Small intestine (tissue), 7 donors: ENCODE results near the gene CLEC1A. TPM values are rescaled to one million over a fixed set of nuclear protein-coding genes. Genes with fewer than 3 reads are reported as not detected.

Experiments
- DNase-seq, 2 donors: peaks; one replicate each; pipeline versions ENCODE4 v3.0.0 to v3.0.0-alpha.2; 2013
- FAIRE-seq: peaks from 2 replicates; lab custom pipeline; 2012; peaks lifted over from hg19 to GRCh38; lab: Jason Lieb, UNC
- H3K27ac ChIP-seq, 3 donors: one replicate each; pipeline ENCODE4 v1.5.1; 2013; ENCODE audit warnings: low read length in 2 of 3, mild to moderate bottlenecking in 2 of 3, control low read depth in 1 of 3, inconsistent platforms in 1 of 3, low read depth in 1 of 3, moderate library complexity in 1 of 3
- H3K27me3 ChIP-seq, 3 donors: one replicate each; pipeline ENCODE4 v1.6.1; 2013; ENCODE audit warnings: low read length in 3 of 3, inconsistent platforms in 1 of 3; ENCODE audit not compliant: control insufficient read depth in 3 of 3, insufficient read depth in 3 of 3
- H3K36me3 ChIP-seq, 3 donors: one replicate each; pipeline ENCODE4 v1.6.1; 2013; ENCODE audit warnings: low read length in 3 of 3, inconsistent platforms in 1 of 3, low read depth in 1 of 3, mild to moderate bottlenecking in 1 of 3, moderate library complexity in 1 of 3; ENCODE audit not compliant: control insufficient read depth in 3 of 3, insufficient read depth in 2 of 3
- H3K4me1 ChIP-seq, 3 donors: one replicate each; pipeline ENCODE4 v1.6.1; 2013; ENCODE audit warnings: low read length in 2 of 3, inconsistent platforms in 1 of 3, low read depth in 1 of 3, mild to moderate bottlenecking in 1 of 3, moderate library complexity in 1 of 3; ENCODE audit not compliant: control insufficient read depth in 3 of 3, insufficient read depth in 2 of 3
- H3K4me3 ChIP-seq, 3 donors: one replicate each; pipeline ENCODE4 v1.5.1; 2013; ENCODE audit warnings: low read length in 3 of 3, control low read depth in 1 of 3, inconsistent platforms in 1 of 3, low read depth in 1 of 3, mild to moderate bottlenecking in 1 of 3, moderate library complexity in 1 of 3
- H3K9me3 ChIP-seq, 2 donors: one replicate each; pipeline ENCODE4 v1.6.1; 2013; ENCODE audit warnings: low read depth in 1 of 2, low read length in 1 of 2; ENCODE audit not compliant: control insufficient read depth in 2 of 2, insufficient read depth in 1 of 2
- WGBS, 3 donors: extraction: QIAGEN DNeasy Blood & Tissue Kit; methylation state at CpG; one replicate each; pipeline ENCODE4 v1.1.7; 2013; 5-methylcytosine and 5-hydroxymethylcytosine counted together
- polyA plus RNA-seq, 4 donors: library from polyadenylated mRNA; stranded (reverse) in 3 of 4; unstranded in 1 of 4; fragments of 200-250 nt in 3 of 4; fragments of 120-200 nt in 1 of 4; gene quantifications; one replicate each; pipeline versions ENCODE4 v1.2.1 to v1.2.3, GENCODE V29; 2013
- donor health status: healthy with polysubstance abuse.
- donor health status: control.
- donor health status: control.
- donor health status: Bipolar disorder and iron deficiency.
- donor health status: healthy.

The CLEC1A gene
- polyA plus RNA-seq, 4 donors: 1.6 to 4.9 TPM; not detected in 2

DNA sequence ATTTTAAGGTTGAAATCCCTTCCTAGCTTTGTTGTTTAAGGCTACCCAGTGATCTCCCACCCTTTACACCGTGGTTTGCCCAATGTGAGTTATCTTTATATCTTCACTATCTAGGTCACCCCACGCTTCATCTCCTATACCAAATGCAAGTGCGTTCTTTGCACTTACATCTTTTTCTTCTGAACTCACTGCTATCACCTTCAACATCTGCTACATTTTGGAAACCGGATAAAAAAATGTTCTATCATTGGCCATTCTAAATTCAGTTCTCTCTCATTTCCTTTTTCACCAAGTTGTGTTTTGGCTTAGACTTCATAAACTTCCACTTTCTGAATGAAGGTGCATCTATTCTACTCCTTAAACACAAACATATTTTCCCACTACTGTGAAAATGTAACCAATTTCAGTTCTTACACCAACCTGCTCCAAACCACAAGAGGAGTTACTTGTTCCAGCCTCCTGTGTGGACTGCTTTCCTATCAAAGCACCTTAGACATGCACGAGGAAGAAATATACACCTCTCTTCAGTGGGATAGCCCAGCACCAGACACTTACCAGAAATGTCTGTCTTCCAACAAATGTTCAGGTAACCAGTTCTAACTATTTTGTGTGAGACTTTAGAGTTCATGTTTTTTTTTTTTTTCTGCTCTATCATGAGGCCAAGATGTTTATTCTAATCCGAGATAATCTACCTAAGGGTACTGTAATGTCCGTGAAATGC lies 46.4 kb downstream of the CLEC1A start:
- Histone ChIP-seq H3K4me1 (no peaks in the 10 kb centered on the region), H3K9me3 (no peaks in the 10 kb centered on the region), H3K27me3 (no peaks in the 10 kb centered on the region), H3K4me3 (no peak overlapping the region), H3K27ac (no peak overlapping the region), H3K36me3 (no peaks in the 10 kb centered on the region)
- WGBS, 3 donors: 69 to 76% (median 69%) methylated on average over 7 of the region's 7 CpGs
- FAIRE-seq (no peak), DNase-seq (no peak)

GRCh38 chr12:10048526-10048925 lies 50.3 kb downstream of the CLEC1A start:
- WGBS, 3 donors: 68 to 75% (median 74%) methylated on average over 3 of the region's 3 CpGs
- Histone ChIP-seq H3K4me3 (no peak overlapping the region), H3K36me3 (no peaks in the 10 kb centered on the region), H3K9me3 (no peaks in the 10 kb centered on the region), H3K27ac (no peak overlapping the region), H3K4me1 (no peaks in the 10 kb centered on the region), H3K27me3 (no peaks in the 10 kb centered on the region)
- DNase-seq (no peak), FAIRE-seq (no peak)

DNA sequence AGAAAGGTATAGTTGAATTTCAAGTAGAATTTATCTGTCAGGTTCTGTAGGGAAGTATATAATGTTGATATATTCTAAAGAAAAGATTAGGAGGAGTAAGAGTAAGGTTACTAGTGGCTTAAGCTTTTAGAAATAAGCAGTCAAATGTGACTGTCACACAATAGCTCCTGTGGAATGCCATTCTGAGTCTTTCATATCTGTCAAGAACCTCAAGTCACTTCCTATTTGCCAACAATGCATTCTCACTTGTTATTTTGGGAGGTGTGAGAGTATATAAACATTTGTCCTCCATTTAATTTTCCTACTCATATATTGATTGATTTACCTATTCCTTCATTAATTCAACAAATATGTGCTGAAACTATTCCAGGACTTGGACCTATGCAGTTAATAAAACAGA lies 56.6 kb downstream of the CLEC1A start:
- Histone ChIP-seq H3K36me3 (no peaks in the 10 kb centered on the region), H3K27me3 (no peaks in the 10 kb centered on the region), H3K4me1 (no peaks in the 10 kb centered on the region), H3K27ac (no peak overlapping the region), H3K9me3 (no peaks in the 10 kb centered on the region), H3K4me3 (no peak overlapping the region)
- FAIRE-seq (no peak), DNase-seq (no peak)

GRCh38 chr12:10033783-10034545 lies 64.8 kb downstream of the CLEC1A start:
- peak in 1 of 2 donors; percentile 5 for DNase-seq

GRCh38 chr12:10031771-10032175 lies 67.0 kb downstream of the CLEC1A start:
- WGBS, 3 donors: 60 to 84% (median 83%) methylated on average over 5 of the region's 5 CpGs
- H3K36me3 ChIP-seq: no peaks in the 10 kb centered on the region
- DNase-seq: no peak
- no peaks in the 10 kb centered on the region for H3K9me3 ChIP-seq
- H3K4me3 ChIP-seq: no peak overlapping the region
- no peak for FAIRE-seq
- no peaks in the 10 kb centered on the region for H3K27me3 ChIP-seq
- no peaks in the 10 kb centered on the region for H3K4me1 ChIP-seq
- H3K27ac ChIP-seq: no peak overlapping the region

More at GRCh38 chr12:10033783-10034545, 64.8 kb downstream of the CLEC1A start:
- H3K4me1 ChIP-seq: no peaks in the 10 kb centered on the region
- H3K9me3 ChIP-seq: no peaks in the 10 kb centered on the region
- H3K27ac ChIP-seq: no peak overlapping the region
- no peaks in the 10 kb centered on the region for H3K27me3 ChIP-seq
- peak; percentile 19 for FAIRE-seq
- H3K36me3 ChIP-seq: no peaks in the 10 kb centered on the region
- H3K4me3 ChIP-seq: no peak overlapping the region
- WGBS, 3 donors: 63 to 75% (median 72%) methylated on average over 1 of the region's 1 CpG

DNA sequence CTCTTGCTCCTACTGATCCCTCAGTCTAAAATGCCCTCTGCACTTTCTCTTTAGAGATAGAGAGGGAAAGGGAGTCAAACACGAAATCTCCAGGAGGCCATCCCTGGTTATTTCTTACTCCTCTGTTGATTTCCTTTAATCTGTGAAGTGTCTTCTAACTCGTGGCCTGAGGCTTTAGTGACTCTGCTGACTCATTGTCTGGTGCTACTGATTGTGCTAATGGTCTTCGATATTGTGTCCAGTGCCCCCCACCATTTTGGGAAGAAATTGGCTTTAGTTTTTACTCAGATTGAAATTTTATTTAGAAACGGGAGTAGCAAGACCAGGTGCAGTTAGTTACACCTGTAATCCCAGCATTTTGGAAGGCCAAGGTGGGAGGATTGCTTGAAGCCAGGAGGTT lies 67.5 kb downstream of the CLEC1A start:
- H3K9me3 ChIP-seq: no peaks in the 10 kb centered on the region
- peak overlapping the region in 1 of 3 donors; percentile 37 for H3K27ac ChIP-seq
- 59 to 65% (median 65%) methylated on average over 4 of the region's 4 CpGs for WGBS, 3 donors
- H3K27me3 ChIP-seq: no peaks in the 10 kb centered on the region
- H3K36me3 ChIP-seq: no peaks in the 10 kb centered on the region
- no peak overlapping the region for H3K4me3 ChIP-seq
- no peaks in the 10 kb centered on the region for H3K4me1 ChIP-seq
- DNase-seq: no peak
- no peak for FAIRE-seq

GRCh38 chr12:10030446-10030845 lies 68.3 kb downstream of the CLEC1A start, which contains the start of gene CLEC9A:
Gene CLEC9A, plus strand, starts transcription at chr12:10030682. Its CDS starts 22,006 bp downstream, at chr12:10052688.
- H3K27me3 ChIP-seq: no peaks in the 10 kb centered on the region
- H3K36me3 ChIP-seq: no peaks in the 10 kb centered on the region
- WGBS, 3 donors: 94 to 96% (median 95%) methylated on average over 14 of the region's 14 CpGs
- H3K4me3 ChIP-seq: no peak within 1 kb of the TSS
- DNase-seq: no peak
- H3K9me3 ChIP-seq: no peaks in the 10 kb centered on the region
- no peaks in the 10 kb centered on the region for H3K4me1 ChIP-seq
- H3K27ac ChIP-seq: peak within 1 kb of the TSS in 1 of 3 donors; percentile 37
- no peak for FAIRE-seq

DNA sequence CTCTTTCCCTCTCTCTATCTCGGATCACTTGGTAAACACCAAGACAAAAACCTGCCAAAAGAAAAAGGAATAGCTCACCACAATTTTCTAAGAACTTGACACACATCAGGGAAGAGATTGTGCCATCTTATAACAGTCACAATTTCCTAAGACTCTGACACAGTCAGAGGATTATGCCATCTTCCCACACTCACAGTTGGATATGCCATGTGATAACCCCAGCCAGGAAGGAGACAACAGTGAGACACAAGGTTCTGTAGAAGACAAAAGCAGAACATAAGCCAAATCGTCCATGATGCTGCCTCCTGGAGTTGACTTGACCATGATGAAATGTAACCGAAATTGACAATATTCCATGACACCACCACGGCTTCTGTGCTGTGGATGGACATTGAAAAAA lies 71.1 kb downstream of the CLEC1A start:
- 54 to 66% (median 55%) methylated on average over 4 of the region's 4 CpGs for WGBS, 3 donors
- Histone ChIP-seq H3K9me3 (no peaks in the 10 kb centered on the region), H3K4me3 (no peak overlapping the region), H3K36me3 (no peaks in the 10 kb centered on the region), H3K27me3 (no peaks in the 10 kb centered on the region), H3K27ac (no peak overlapping the region), H3K4me1 (no peaks in the 10 kb centered on the region)
- DNase-seq (no peak), FAIRE-seq (no peak)
